ENCODE results near the gene SLC9A4.
A peak's percentile ranks its signal among the peaks of the same experiment; 100 is the strongest.
"Not testable (repeated sequence)": the region's sequence is repeated elsewhere in the genome, so short reads cannot be mapped to it uniquely, and the experiment has no call there.

The SLC9A4 gene

GRCh38 chr2:102549027-102549426 is 76.0 kb downstream of the SLC9A4 start:
- DNase-seq (ENCODE audit: low read depth) = no peak

- DNase-seq (ENCODE audit: low read depth) = no peak
Observed at GRCh38 chr2:102550151-102550550, 77.1 kb downstream of the SLC9A4 start.

- DNase-seq (ENCODE audit: low read depth) = no peak
Observed at GRCh38 chr2:102551329-102552096, 78.5 kb downstream of the SLC9A4 start.

- no peak for DNase-seq (ENCODE audit: low read depth)
Observed at GRCh38 chr2:102553601-102554000, 80.6 kb downstream of the SLC9A4 start.

- peak; percentile 54 for DNase-seq (ENCODE audit: low read depth)
Observed at GRCh38 chr2:102558463-102558862, 85.4 kb downstream of the SLC9A4 start.

- not testable (repeated sequence) for DNase-seq (ENCODE audit: low read depth)
Observed at GRCh38 chr2:102562542-102562941, 89.5 kb downstream of the SLC9A4 start.

- DNase-seq (ENCODE audit: low read depth) = no peak
Observed at GRCh38 chr2:102575888-102576287, 102.9 kb downstream of the SLC9A4 start.

- no peak for DNase-seq (ENCODE audit: low read depth)
Observed at GRCh38 chr2:102578376-102578775, 105.3 kb downstream of the SLC9A4 start.

- no peak for DNase-seq (ENCODE audit: low read depth)
Observed at GRCh38 chr2:102581911-102582310, 108.9 kb downstream of the SLC9A4 start.

- no peak for DNase-seq (ENCODE audit: low read depth)
Observed at GRCh38 chr2:102582845-102583244, 109.8 kb downstream of the SLC9A4 start.

Measured in iris pigment epithelial cell (primary cell).